Upper lobe of left lung (tissue), 6 donors: Measurements from ENCODE around the gene SLC6A3. TPM values are rescaled to one million over a fixed set of nuclear protein-coding genes. Genes with fewer than 3 reads are reported as not detected.

Source experiments
- ATAC-seq, 2 donors: fragments of 200-7000 bp; cut with Tn5 transposase; one replicate each; pipeline ENCODE4 v1.9.1; 2022; ENCODE audit warnings: mild to moderate bottlenecking in 2 of 2, moderate library complexity in 2 of 2; ENCODE audit not compliant: low FRiP score in 2 of 2
- DNase-seq, 2 donors: peaks; one replicate each; pipeline ENCODE4 v3.0.0-alpha.2; 2019 to 2020
- H3K27ac ChIP-seq, 4 donors: fragments of 200-600 bp; sonication (generic); one replicate each; pipeline ENCODE4 v1.5.1; 2016 to 2019
- H3K27me3 ChIP-seq, 4 donors: fragments of 200-600 bp; sonication (generic); one replicate each; pipeline ENCODE4 v1.5.1; 2017 to 2019
- H3K36me3 ChIP-seq, 4 donors: fragments of 200-600 bp; sonication (generic); one replicate each; pipeline ENCODE4 v1.5.1; 2016 to 2019
- H3K4me1 ChIP-seq, 4 donors: fragments of 200-600 bp; sonication (generic); one replicate each; pipeline ENCODE4 v1.5.1; 2018 to 2019
- H3K4me3 ChIP-seq, 4 donors: fragments of 200-600 bp; sonication (generic); one replicate each; pipeline ENCODE4 v1.5.1; 2017 to 2019; ENCODE audit warnings: mild to moderate bottlenecking in 2 of 4, moderate library complexity in 1 of 4
- H3K9me3 ChIP-seq, 4 donors: fragments of 200-600 bp; sonication (generic); one replicate each; pipeline ENCODE4 v1.5.1; 2018 to 2019
- CTCF ChIP-seq, 6 experiments: fragments of 450-650 bp in 4 of 6; fragments of 200-600 bp in 2 of 6; sonication (generic) in 2 of 6; IDR thresholded peaks; one replicate each; pipeline ENCODE4 v1.5.1; 2016 to 2019; ENCODE audit warnings: antibody characterized with exemption in 6 of 6
- EP300 ChIP-seq, 4 donors: sonication (generic); formaldehyde crosslinking; IDR thresholded peaks; one replicate each; pipeline ENCODE4 v1.5.1; 2017; ENCODE audit warnings: antibody characterized with exemption in 4 of 4, control low read depth in 2 of 4
- POLR2A ChIP-seq, 4 donors: fragments of 450-650 bp; IDR thresholded peaks; one replicate each; pipeline ENCODE4 v1.5.1; 2016 to 2017; ENCODE audit warnings: antibody characterized with exemption in 4 of 4, mild to moderate bottlenecking in 2 of 4
- POLR2AphosphoS5 ChIP-seq, 2 donors: sonication (generic); formaldehyde crosslinking; IDR thresholded peaks; one replicate each; pipeline ENCODE4 v1.5.1; 2017; ENCODE audit warnings: antibody characterized with exemption in 2 of 2
- WGBS, 2 donors: methylation state at CpG; one replicate each; pipeline ENCODE4 v1.1.5; 2017 to 2018; 5-methylcytosine and 5-hydroxymethylcytosine counted together
- total RNA-seq, 6 donors: library from RNA; depleted of rRNA in 4 of 6; stranded (reverse); fragments of >200 nt in 4 of 6; gene quantifications; one replicate each; pipeline versions ENCODE4 v1.1.0 to v1.2.1, GENCODE V29; 2016 to 2021
- donor health status: DM: no; HTN: no; CAD: no; lungs with moderate emphysema.
- donor health status: DM: no; HTN: yes; CAD: no; lungs with severe emphysema.

Gene SLC6A3
- total RNA-seq, 6 donors from 2014 or later: 0.15 to 1.2 (median 0.36) TPM; not detected in 2

DNA sequence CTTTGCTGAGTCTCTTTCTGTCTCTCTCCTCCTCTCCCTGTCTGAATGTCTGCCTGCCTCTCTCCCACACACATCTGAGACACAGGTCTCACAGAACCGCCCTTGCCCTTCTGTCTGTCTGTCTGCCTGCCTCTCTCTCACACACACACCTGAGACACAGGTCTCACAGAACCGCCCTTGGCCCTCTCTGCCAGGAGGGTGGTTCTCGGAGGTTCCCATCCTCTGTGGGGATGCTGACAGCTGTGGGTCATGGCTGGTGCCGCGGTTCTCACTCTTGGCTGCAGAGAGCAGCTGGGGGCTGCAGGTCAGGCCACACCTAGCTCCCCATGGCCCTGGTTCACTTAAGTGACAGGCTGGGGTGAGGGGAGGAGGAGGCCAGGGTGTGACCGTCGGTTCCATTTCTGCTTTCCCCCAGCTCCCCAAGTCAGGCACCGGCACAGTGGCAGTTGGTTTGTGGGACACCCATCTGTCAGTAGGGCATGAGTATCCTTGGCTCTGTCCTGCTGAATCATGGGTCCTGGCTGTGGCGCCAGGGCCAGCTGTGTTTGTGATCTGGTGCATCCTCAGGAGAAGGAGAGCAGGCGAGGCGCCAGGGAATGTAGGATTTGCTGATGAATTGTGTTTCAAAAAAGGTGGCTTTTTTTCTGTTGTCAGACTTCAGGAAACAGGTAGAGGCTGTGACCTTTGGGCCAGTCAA, 58.0 kb downstream of the SLC6A3 start:
- H3K9me3 ChIP-seq: no peaks in the 10 kb centered on the region
- H3K4me3 ChIP-seq: no peak overlapping the region
- H3K27me3 ChIP-seq: no peaks in the 10 kb centered on the region
- DNase-seq: no peak
- peak overlapping the region in 1 of 4 donors; percentile 88 for H3K27ac ChIP-seq
- no peaks in the 10 kb centered on the region for H3K36me3 ChIP-seq
- no peak for ATAC-seq
- 73% methylated on average over 11 of the region's 11 CpGs for WGBS, 2 donors
- H3K4me1 ChIP-seq: peaks cover 4 to 19% (median 12%) of the 10 kb centered on the region in 4 donors
- TF ChIP-seq POLR2AphosphoS5 (IDR thresholded peaks at IDR 0.05): no peak
- no peak for TF ChIP-seq EP300 (IDR thresholded peaks at IDR 0.05)
- no peak for TF ChIP-seq CTCF (IDR thresholded peaks at IDR 0.05)
- TF ChIP-seq POLR2A (IDR thresholded peaks at IDR 0.05): no peak

DNA sequence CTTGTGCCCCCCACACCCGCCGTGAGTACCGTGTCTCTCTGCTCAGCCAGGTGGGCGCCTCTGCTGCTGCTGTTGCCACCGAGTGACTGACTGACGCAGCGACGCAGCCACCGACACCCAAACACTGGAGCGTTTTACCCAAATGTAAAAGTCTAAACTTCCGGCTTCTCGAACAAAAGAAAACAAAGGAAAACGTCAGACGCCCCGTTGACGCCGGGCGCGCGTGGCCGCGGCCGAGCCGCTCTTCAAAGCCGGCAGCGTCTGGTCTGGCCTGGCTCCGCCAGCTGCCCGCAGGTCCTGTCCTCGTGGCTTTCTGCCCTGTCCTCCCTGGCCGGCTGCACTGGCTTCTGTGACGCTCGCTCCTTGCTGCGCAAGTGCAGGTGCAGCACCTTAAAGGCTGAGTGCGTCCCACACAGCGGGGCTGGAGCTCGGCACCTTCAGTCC, 58.9 kb downstream of the SLC6A3 start:
- no peaks in the 10 kb centered on the region for H3K36me3 ChIP-seq
- TF ChIP-seq EP300 (IDR thresholded peaks at IDR 0.05) (no peak), POLR2A (IDR thresholded peaks at IDR 0.05) (peak in 2 of 4 donors; percentile 68 to 70)
- peak overlapping the region; percentile 37 to 74 (median 61) for H3K4me3 ChIP-seq
- no peaks in the 10 kb centered on the region for H3K27me3 ChIP-seq
- peaks cover 4 to 19% (median 12%) of the 10 kb centered on the region in 4 donors for H3K4me1 ChIP-seq
- no peaks in the 10 kb centered on the region for H3K9me3 ChIP-seq
- peak overlapping the region; percentile 85 to 90 (median 88) for H3K27ac ChIP-seq
- WGBS, 2 donors: 0 to 2% methylated on average over 22 to 26 of the region's 36 CpGs
- ATAC-seq (peak; percentile 74 to 80), DNase-seq (peak; percentile 81 to 95)

DNA sequence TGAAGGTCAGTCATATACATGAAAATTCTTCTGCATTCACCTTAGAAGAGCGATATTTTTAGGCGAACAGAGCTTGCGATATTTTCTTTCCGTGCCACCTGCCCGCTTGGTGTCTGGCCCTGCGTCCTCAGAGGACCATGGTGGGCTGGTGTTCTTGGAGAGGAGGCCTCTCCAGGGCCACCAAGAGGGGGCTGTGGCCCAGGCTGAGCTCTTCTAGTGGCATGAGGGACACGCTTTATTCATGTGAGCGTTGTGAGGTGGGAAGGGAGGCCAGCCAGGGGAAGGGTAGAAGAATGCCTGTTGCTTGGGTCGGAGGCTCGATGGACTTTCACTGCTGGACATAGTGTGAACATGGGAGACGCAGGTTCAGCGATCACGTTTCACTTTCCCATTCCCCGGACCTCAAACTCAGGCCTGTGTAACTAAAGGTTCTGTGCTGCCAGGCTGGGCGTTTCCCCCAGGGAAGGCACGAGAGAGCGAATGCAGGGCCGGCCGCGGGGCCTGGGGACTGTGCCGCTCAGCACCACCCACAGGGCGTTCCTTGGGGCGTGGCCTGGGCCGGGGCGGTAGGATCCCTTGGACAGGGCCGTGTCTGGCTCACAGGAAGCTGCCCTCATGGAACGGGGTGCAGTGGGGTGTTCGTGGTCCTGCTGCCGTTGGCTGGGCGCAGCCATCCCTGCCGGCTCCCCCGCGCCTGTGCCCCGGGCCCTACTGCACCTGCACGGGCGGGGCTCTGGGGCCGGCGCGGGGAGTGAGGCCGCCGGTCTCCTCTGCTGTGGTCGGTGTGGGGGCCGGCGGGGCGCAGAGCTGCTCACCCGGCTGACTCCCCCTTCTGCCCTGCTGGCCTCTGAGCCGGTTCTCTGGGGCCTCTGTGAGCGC, 59.6 kb downstream of the SLC6A3 start:
- 17 to 20% methylated on average over 26 to 37 of the region's 48 CpGs for WGBS, 2 donors
- Histone ChIP-seq H3K27me3 (no peaks in the 10 kb centered on the region), H3K27ac (peak overlapping the region; percentile 85 to 90 (median 88)), H3K4me1 (peaks cover 8 to 23% (median 14%) of the 10 kb centered on the region in 4 donors), H3K4me3 (peak overlapping the region; percentile 37 to 74 (median 61)), H3K36me3 (no peaks in the 10 kb centered on the region), H3K9me3 (no peaks in the 10 kb centered on the region)
- DNase-seq (peak; percentile 95 to 98), ATAC-seq (peak; percentile 94 to 95)
- TF ChIP-seq CTCF (IDR thresholded peaks at IDR 0.05): peak in 2 of 6 experiments; percentile 11 to 12
- peak in 3 of 4 donors; percentile 65 to 95 (median 76) for TF ChIP-seq POLR2A (IDR thresholded peaks at IDR 0.05)
- peak in 1 of 2 donors; percentile 89 for TF ChIP-seq POLR2AphosphoS5 (IDR thresholded peaks at IDR 0.05)
- no peak for TF ChIP-seq EP300 (IDR thresholded peaks at IDR 0.05)

- ATAC-seq (no peak), DNase-seq (no peak)
- Histone ChIP-seq H3K9me3 (no peaks in the 10 kb centered on the region), H3K27ac (no peak overlapping the region), H3K4me1 (peaks cover 8 to 29% (median 18%) of the 10 kb centered on the region in 4 donors), H3K4me3 (no peak overlapping the region), H3K27me3 (no peaks in the 10 kb centered on the region), H3K36me3 (no peaks in the 10 kb centered on the region)
- no peak for TF ChIP-seq POLR2A (IDR thresholded peaks at IDR 0.05)
- TF ChIP-seq EP300 (IDR thresholded peaks at IDR 0.05): no peak
- no peak for TF ChIP-seq POLR2AphosphoS5 (IDR thresholded peaks at IDR 0.05)
- no peak for TF ChIP-seq CTCF (IDR thresholded peaks at IDR 0.05)
- WGBS, 2 donors: 78 to 89% methylated on average over 3 to 10 of the region's 10 CpGs
These were observed 60.7 kb downstream of the SLC6A3 start for GRCh38 chr5:1384521-1384920.

DNA sequence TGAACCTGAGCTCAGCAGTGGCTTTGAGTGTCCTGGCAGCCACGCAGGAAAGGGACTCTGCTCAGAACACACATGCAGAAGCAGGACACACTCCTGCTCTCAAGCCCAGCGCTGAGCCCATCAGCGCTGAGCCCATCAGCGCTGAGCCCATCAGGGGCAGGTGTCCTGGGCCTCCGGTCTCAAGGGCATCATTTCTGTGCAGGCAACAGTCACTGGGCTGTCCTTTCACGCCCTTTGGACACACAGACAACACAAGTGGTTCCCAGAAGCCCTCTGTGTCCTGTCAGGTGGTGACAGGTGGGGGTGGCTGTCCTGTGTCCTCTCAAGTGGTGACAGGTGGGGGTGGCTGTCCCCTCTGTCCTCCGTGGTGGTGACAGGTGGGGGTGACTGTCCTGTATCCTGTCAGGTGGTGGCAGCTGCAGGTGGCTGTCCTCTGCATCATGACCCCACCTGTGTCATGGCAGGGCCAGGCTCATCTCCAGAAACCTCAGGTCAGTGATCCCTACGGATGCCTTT, 61.3 kb downstream of the SLC6A3 start:
- Histone ChIP-seq H3K27me3 (no peaks in the 10 kb centered on the region), H3K4me3 (no peak overlapping the region), H3K27ac (no peak overlapping the region), H3K36me3 (no peaks in the 10 kb centered on the region), H3K4me1 (peaks cover 8 to 29% (median 18%) of the 10 kb centered on the region in 4 donors), H3K9me3 (no peaks in the 10 kb centered on the region)
- 84 to 85% methylated on average over 6 to 8 of the region's 8 CpGs for whole genome bisulfite sequencing, 2 donors
- DNase-seq: no peak
- TF ChIP-seq POLR2AphosphoS5 (IDR thresholded peaks at IDR 0.05): no peak
- no peak for TF ChIP-seq EP300 (IDR thresholded peaks at IDR 0.05)
- no peak for TF ChIP-seq CTCF (IDR thresholded peaks at IDR 0.05)
- TF ChIP-seq POLR2A (IDR thresholded peaks at IDR 0.05): no peak
- ATAC-seq: no peak
